ENCODE measurements around the gene PHACTR1.

Gene PHACTR1

GRCh38 chr6:12962529-12962928 is 246.0 kb downstream of the PHACTR1 start:
- Histone ChIP-seq H3K4me3 (no peak overlapping the region), H3K9me3 (ENCODE audit: low read depth, low read length) (no peaks in the 10 kb centered on the region), H3K27ac (no peak overlapping the region), H3K9ac (ENCODE audit: insufficient read length) (no peak overlapping the region), H3K36me3 (ENCODE audit: insufficient read depth, low read length) (no peaks in the 10 kb centered on the region)
- TF ChIP-seq EZH2 (IDR thresholded peaks at IDR 0.05), result no peak
- no peak for TF ChIP-seq POLR2AphosphoS5 (IDR thresholded peaks at IDR 0.05; ENCODE audit: borderline replicate concordance, low read depth, low read length)
- no peak for TF ChIP-seq FOXP2 (optimal IDR thresholded peaks at IDR 0.05; ENCODE audit: control extremely low read depth, extremely low read length, insufficient read depth)
- no peak for DNase-seq (ENCODE audit: low read depth, low spot score)

DNA sequence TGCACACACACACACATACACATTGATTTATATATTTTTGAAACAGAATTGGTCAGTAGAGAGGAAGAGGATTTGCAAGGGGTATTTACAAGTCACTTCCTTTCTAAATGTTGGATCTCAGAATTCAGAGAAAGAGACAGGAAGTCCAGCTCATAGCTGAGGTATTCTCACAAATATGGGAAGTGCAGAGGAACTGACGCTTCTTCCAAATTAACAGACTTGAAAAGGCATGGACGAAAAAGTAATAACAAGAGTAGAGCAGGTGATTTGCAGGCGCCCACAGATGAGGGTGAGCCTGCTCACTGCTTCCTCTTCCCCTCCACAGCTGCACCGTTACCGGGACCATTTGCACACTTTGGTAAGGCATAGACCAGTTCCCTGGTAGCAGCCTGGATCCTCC is 246.4 kb downstream of the PHACTR1 start:
- H3K4me3 ChIP-seq, result no peak overlapping the region
- no peaks in the 10 kb centered on the region for H3K9me3 ChIP-seq (ENCODE audit: low read depth, low read length)
- no peak overlapping the region for H3K27ac ChIP-seq
- no peak for TF ChIP-seq POLR2AphosphoS5 (IDR thresholded peaks at IDR 0.05; ENCODE audit: borderline replicate concordance, low read depth, low read length)
- TF ChIP-seq FOXP2 (optimal IDR thresholded peaks at IDR 0.05; ENCODE audit: control extremely low read depth, extremely low read length, insufficient read depth), result no peak
- no peak for TF ChIP-seq EZH2 (IDR thresholded peaks at IDR 0.05)
- DNase-seq (ENCODE audit: low read depth, low spot score), result no peak
- H3K9ac ChIP-seq (ENCODE audit: insufficient read length), result no peak overlapping the region
- no peaks in the 10 kb centered on the region for H3K36me3 ChIP-seq (ENCODE audit: insufficient read depth, low read length)

- H3K27ac ChIP-seq, result no peak overlapping the region
- no peak overlapping the region for H3K9ac ChIP-seq (ENCODE audit: insufficient read length)
- TF ChIP-seq POLR2AphosphoS5 (IDR thresholded peaks at IDR 0.05; ENCODE audit: borderline replicate concordance, low read depth, low read length) (no peak), FOXP2 (optimal IDR thresholded peaks at IDR 0.05; ENCODE audit: control extremely low read depth, extremely low read length, insufficient read depth) (no peak), EZH2 (IDR thresholded peaks at IDR 0.05) (no peak)
- H3K9me3 ChIP-seq (ENCODE audit: low read depth, low read length), result no peaks in the 10 kb centered on the region
- no peak for DNase-seq (ENCODE audit: low read depth, low spot score)
- H3K36me3 ChIP-seq (ENCODE audit: insufficient read depth, low read length), result no peaks in the 10 kb centered on the region
- H3K4me3 ChIP-seq, result no peak overlapping the region
These were observed 247.0 kb downstream of the PHACTR1 start for GRCh38 chr6:12963567-12963966.

DNA sequence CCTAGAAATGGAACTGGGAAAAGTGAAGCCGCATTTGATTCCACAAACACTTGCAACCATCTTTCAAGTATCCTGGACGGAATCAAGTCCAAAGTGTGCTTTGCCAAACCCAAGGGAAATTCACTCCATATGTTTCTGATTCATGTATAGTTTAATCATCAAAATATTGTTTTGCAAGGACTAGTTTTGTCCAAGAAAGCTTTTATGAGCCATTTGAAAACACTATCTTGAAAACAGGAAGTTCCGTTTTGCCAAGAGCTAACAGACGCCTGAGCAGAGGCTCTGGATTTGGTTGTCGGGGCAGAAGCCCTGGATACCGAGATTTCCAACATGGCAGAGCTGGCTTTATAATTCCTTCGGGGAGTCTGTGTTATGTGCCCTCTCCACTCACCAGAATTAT is 251.1 kb downstream of the PHACTR1 start:
- peak overlapping the region; percentile 55 for H3K4me3 ChIP-seq
- TF ChIP-seq EZH2 (IDR thresholded peaks at IDR 0.05) (no peak), POLR2AphosphoS5 (IDR thresholded peaks at IDR 0.05; ENCODE audit: borderline replicate concordance, low read depth, low read length) (no peak), FOXP2 (optimal IDR thresholded peaks at IDR 0.05; ENCODE audit: control extremely low read depth, extremely low read length, insufficient read depth) (no peak)
- no peak for DNase-seq (ENCODE audit: low read depth, low spot score)
- peak overlapping the region; percentile 55; the same call in 1 of the 2 replicates for H3K27ac ChIP-seq
- no peaks in the 10 kb centered on the region for H3K36me3 ChIP-seq (ENCODE audit: insufficient read depth, low read length)
- H3K9me3 ChIP-seq (ENCODE audit: low read depth, low read length), result no peaks in the 10 kb centered on the region
- no peak overlapping the region for H3K9ac ChIP-seq (ENCODE audit: insufficient read length)

- Histone ChIP-seq H3K9me3 (ENCODE audit: low read depth, low read length) (no peaks in the 10 kb centered on the region), H3K4me3 (peak overlapping the region; percentile 55), H3K36me3 (ENCODE audit: insufficient read depth, low read length) (no peaks in the 10 kb centered on the region), H3K27ac (no peak overlapping the region), H3K9ac (ENCODE audit: insufficient read length) (no peak overlapping the region)
- TF ChIP-seq FOXP2 (optimal IDR thresholded peaks at IDR 0.05; ENCODE audit: control extremely low read depth, extremely low read length, insufficient read depth) (no peak), EZH2 (IDR thresholded peaks at IDR 0.05) (no peak), POLR2AphosphoS5 (IDR thresholded peaks at IDR 0.05; ENCODE audit: borderline replicate concordance, low read depth, low read length) (no peak)
- no peak for DNase-seq (ENCODE audit: low read depth, low spot score)
These were observed 251.7 kb downstream of the PHACTR1 start for GRCh38 chr6:12968290-12968689.

GRCh38 chr6:12968839-12969558 is 252.4 kb downstream of the PHACTR1 start:
- DNase-seq (ENCODE audit: low read depth, low spot score), result no peak
- no peak overlapping the region for H3K4me3 ChIP-seq
- TF ChIP-seq POLR2AphosphoS5 (IDR thresholded peaks at IDR 0.05; ENCODE audit: borderline replicate concordance, low read depth, low read length), result no peak
- TF ChIP-seq FOXP2 (optimal IDR thresholded peaks at IDR 0.05; ENCODE audit: control extremely low read depth, extremely low read length, insufficient read depth), result no peak
- TF ChIP-seq EZH2 (IDR thresholded peaks at IDR 0.05), result no peak
- H3K27ac ChIP-seq, result no peak overlapping the region
- no peaks in the 10 kb centered on the region for H3K36me3 ChIP-seq (ENCODE audit: insufficient read depth, low read length)
- no peak overlapping the region for H3K9ac ChIP-seq (ENCODE audit: insufficient read length)
- H3K9me3 ChIP-seq (ENCODE audit: low read depth, low read length), result no peaks in the 10 kb centered on the region

- Histone ChIP-seq H3K36me3 (ENCODE audit: insufficient read depth, low read length) (no peaks in the 10 kb centered on the region), H3K9ac (ENCODE audit: insufficient read length) (no peak overlapping the region), H3K4me3 (no peak overlapping the region), H3K27ac (no peak overlapping the region), H3K9me3 (ENCODE audit: low read depth, low read length) (no peaks in the 10 kb centered on the region)
- TF ChIP-seq POLR2AphosphoS5 (IDR thresholded peaks at IDR 0.05; ENCODE audit: borderline replicate concordance, low read depth, low read length), result no peak
- no peak for DNase-seq (ENCODE audit: low read depth, low spot score)
These were observed 253.4 kb downstream of the PHACTR1 start for GRCh38 chr6:12969966-12970365.

DNA sequence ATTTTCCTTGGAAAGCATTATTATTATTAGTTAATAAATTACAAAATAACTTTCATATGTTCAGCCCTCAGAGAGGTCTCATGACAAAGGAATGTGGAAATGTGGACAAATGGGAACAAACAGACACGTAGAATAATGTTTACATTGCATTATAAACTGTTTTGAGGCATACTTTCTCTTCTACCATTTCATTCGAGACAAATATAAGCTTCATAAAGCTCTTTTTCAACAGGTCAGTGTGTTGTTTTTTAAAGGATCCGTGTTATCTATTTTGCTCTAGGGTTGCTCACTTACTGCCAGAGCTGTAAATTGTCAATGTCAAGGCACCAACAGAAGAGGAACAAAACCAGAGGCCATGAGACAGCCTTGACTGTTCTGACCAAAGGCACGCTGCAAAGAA is 256.8 kb downstream of the PHACTR1 start:
- Histone ChIP-seq H3K27ac (no peak overlapping the region), H3K9ac (ENCODE audit: insufficient read length) (no peak overlapping the region), H3K9me3 (ENCODE audit: low read depth, low read length) (no peaks in the 10 kb centered on the region), H3K36me3 (ENCODE audit: insufficient read depth, low read length) (no peaks in the 10 kb centered on the region), H3K4me3 (no peak overlapping the region)
- TF ChIP-seq EZH2 (IDR thresholded peaks at IDR 0.05) (no peak), FOXP2 (optimal IDR thresholded peaks at IDR 0.05; ENCODE audit: control extremely low read depth, extremely low read length, insufficient read depth) (no peak), POLR2AphosphoS5 (IDR thresholded peaks at IDR 0.05; ENCODE audit: borderline replicate concordance, low read depth, low read length) (no peak)
- DNase-seq (ENCODE audit: low read depth, low spot score), result no peak

GRCh38 chr6:12974551-12974950 is 258.0 kb downstream of the PHACTR1 start:
- TF ChIP-seq EZH2 (IDR thresholded peaks at IDR 0.05) (no peak), POLR2AphosphoS5 (IDR thresholded peaks at IDR 0.05; ENCODE audit: borderline replicate concordance, low read depth, low read length) (no peak), FOXP2 (optimal IDR thresholded peaks at IDR 0.05; ENCODE audit: control extremely low read depth, extremely low read length, insufficient read depth) (no peak)
- no peak overlapping the region for H3K27ac ChIP-seq
- H3K36me3 ChIP-seq (ENCODE audit: insufficient read depth, low read length), result no peaks in the 10 kb centered on the region
- no peak overlapping the region for H3K4me3 ChIP-seq
- DNase-seq (ENCODE audit: low read depth, low spot score), result no peak
- no peaks in the 10 kb centered on the region for H3K9me3 ChIP-seq (ENCODE audit: low read depth, low read length)
- H3K9ac ChIP-seq (ENCODE audit: insufficient read length), result no peak overlapping the region

All from SK-N-MC (cell line).